Stimulated activated CD4-positive, alpha-beta T cell treated with anti-CD3 and anti-CD28 coated beads, Interleukin-12 subunit alpha, Interleukin-12 subunit beta, amount 100 ng/mL, for 24 hours (primary cell): ENCODE data around the gene KRTAP4-1.
"Not testable (repeated sequence)": the region's sequence is repeated elsewhere in the genome, so short reads cannot be mapped to it uniquely, and the experiment has no call there.

Experiments
- DNase-seq, 2 experiments: peaks; one replicate each; pipeline ENCODE4 v3.0.0-alpha.2; 2020; ENCODE audit warnings: low read depth in 2 of 2

Gene KRTAP4-1

GRCh38 chr17:41184480-41184961 is at the start of gene KRTAP4-1:
Gene KRTAP4-1, minus strand, starts transcription at chr17:41184911. Its CDS starts 57 bp downstream, at chr17:41184854.
- DNase-seq: no peak

- not testable (repeated sequence) for DNase-seq
These were observed 47.8 kb upstream of the KRTAP4-1 start, which contains the start of gene KRTAP9-3 for GRCh38 chr17:41232399-41233105. Gene KRTAP9-3, plus strand, starts transcription at chr17:41232449. Its CDS starts 53 bp downstream, at chr17:41232502.

- no peak for DNase-seq
These were observed 47.0 kb upstream of the KRTAP4-1 start for GRCh38 chr17:41231731-41232130.

- no peak for DNase-seq
These were observed 45.4 kb upstream of the KRTAP4-1 start for GRCh38 chr17:41230094-41230493.

- DNase-seq: not testable (repeated sequence)
These were observed 41.9 kb upstream of the KRTAP4-1 start, which contains the start of gene KRTAP9-2 for GRCh38 chr17:41226598-41227095. Gene KRTAP9-2, plus strand, starts transcription at chr17:41226648. Its CDS starts 7 bp downstream, at chr17:41226655.

- DNase-seq: no peak
These were observed 41.3 kb upstream of the KRTAP4-1 start for GRCh38 chr17:41226051-41226450.

- DNase-seq: no peak
These were observed 39.1 kb upstream of the KRTAP4-1 start for GRCh38 chr17:41223821-41224220.

GRCh38 chr17:41215681-41216080 is 31.0 kb upstream of the KRTAP4-1 start:
- DNase-seq: no peak

- DNase-seq: no peak
These were observed 27.9 kb upstream of the KRTAP4-1 start for GRCh38 chr17:41212524-41213169.

GRCh38 chr17:41211845-41212466 is 27.2 kb upstream of the KRTAP4-1 start:
- no peak for DNase-seq

GRCh38 chr17:41199421-41200078 is 14.8 kb upstream of the KRTAP4-1 start:
- DNase-seq: no peak

GRCh38 chr17:41196068-41196467 is 11.4 kb upstream of the KRTAP4-1 start:
- DNase-seq: no peak

GRCh38 chr17:41190328-41190727 is 5.6 kb upstream of the KRTAP4-1 start:
- DNase-seq: no peak

- DNase-seq: not testable (repeated sequence)
These were observed 5.2 kb upstream of the KRTAP4-1 start, which contains the start of gene KRTAP9-1 for GRCh38 chr17:41189837-41190318. Gene KRTAP9-1, plus strand, starts transcription at chr17:41189887. Its CDS starts 0 bp downstream, at chr17:41189887.

- no peak for DNase-seq
These were observed 2.2 kb upstream of the KRTAP4-1 start for GRCh38 chr17:41186872-41187271.

GRCh38 chr17:41185001-41185400 is 290 bp upstream of the KRTAP4-1 start:
- no peak for DNase-seq

GRCh38 chr17:41178843-41179616 is 5.7 kb downstream of the KRTAP4-1 start:
- no peak for DNase-seq

GRCh38 chr17:41178341-41178740 is 6.4 kb downstream of the KRTAP4-1 start:
- DNase-seq: no peak

GRCh38 chr17:41177727-41178271 is 6.9 kb downstream of the KRTAP4-1 start, which contains the start of gene KRTAP4-2:
Gene KRTAP4-2, minus strand, starts transcription at chr17:41178221. Its CDS starts 57 bp downstream, at chr17:41178164.
- DNase-seq: no peak

- DNase-seq: no peak
These were observed 7.8 kb downstream of the KRTAP4-1 start for GRCh38 chr17:41176744-41177387.
